ENCODE results near the gene SPDYE6. TPM values are rescaled to one million over a fixed set of nuclear protein-coding genes. Genes with fewer than 3 reads are reported as not detected.
"Not testable (repeated sequence)": the region's sequence is repeated elsewhere in the genome, so short reads cannot be mapped to it uniquely, and the experiment has no call there.

The SPDYE6 gene
- total and polyA plus RNA-seq, 2 donors (not counting 1 experiment from before 2014, with no cell fraction given), result not detected

DNA sequence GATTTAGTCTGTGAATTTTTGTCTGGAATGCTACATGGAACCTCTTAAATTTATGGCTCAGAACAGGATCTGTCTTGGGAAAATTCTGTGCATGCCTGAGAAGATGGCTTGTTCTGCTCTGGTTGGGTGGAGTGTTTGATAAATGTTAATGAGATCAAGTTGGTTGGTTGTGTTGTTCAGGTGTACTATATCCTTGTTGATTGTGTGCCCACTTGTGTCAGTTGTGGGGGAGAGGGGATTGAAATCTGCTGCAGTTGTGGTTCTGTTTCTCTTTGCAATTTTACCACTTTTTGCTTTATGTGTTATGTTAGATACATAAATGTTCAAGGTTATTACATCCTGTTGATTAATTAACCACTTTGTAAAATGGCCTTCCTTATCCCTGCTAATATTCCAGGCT is 13.8 kb upstream of the SPDYE6 start:
- H3K4me1 Mint-ChIP-seq, result peaks cover 10% of the 10 kb centered on the region
- H3K9ac ChIP-seq (ENCODE audit: low read length); H3K36me3 ChIP-seq (replicated peaks in 1 of 2; ENCODE audit: control extremely low read depth in 1 of 2, control insufficient read depth in 1 of 2, extremely low read depth in 1 of 2, insufficient read depth in 2 of 2, low read length in 1 of 2); H3K4me2 ChIP-seq (replicated peaks; ENCODE audit: low read depth, low read length, poor library complexity, severe bottlenecking); H3K4me1 ChIP-seq (ENCODE audit: control insufficient read depth in 2 of 2, insufficient read depth in 2 of 2, low read length in 2 of 2); H3K27me3 Mint-ChIP-seq; DNase-seq; H3K27ac ChIP-seq (ENCODE audit: low read length in 2 of 2); H3K4me3 ChIP-seq (ENCODE audit: control extremely low read depth in 1 of 5, extremely low read depth in 1 of 5, insufficient read depth in 1 of 5, low read depth in 2 of 5, low read length in 4 of 5); H3K9me3 ChIP-seq (ENCODE audit: control extremely low read depth in 1 of 3, control insufficient read depth in 2 of 3, insufficient read depth in 1 of 3, low read length in 2 of 3); H4K20me1 ChIP-seq (ENCODE audit: control insufficient read depth, insufficient read depth, low read length, poor library complexity, severe bottlenecking); ATAC-seq (ENCODE audit: low read depth); intact Hi-C loops (cut with micrococcal nuclease); H3K27me3 ChIP-seq (replicated peaks in 1 of 4; ENCODE audit: control extremely low read depth in 1 of 4, control insufficient read depth in 3 of 4, insufficient read depth in 4 of 4, low read length in 3 of 4); CTCF ChIA-PET; H3K27ac Mint-ChIP-seq; H3K4me3 Mint-ChIP-seq; H3K9me3 Mint-ChIP-seq (ENCODE audit: insufficient read depth); H2AFZ ChIP-seq (ENCODE audit: insufficient read depth, low read depth, low read length, poor library complexity, severe bottlenecking); POLR2A ChIA-PET: not testable (repeated sequence)
- peaks cover 18% of the 10 kb centered on the region for H3K79me2 ChIP-seq (ENCODE audit: control insufficient read depth, insufficient read depth, low read length)

DNA sequence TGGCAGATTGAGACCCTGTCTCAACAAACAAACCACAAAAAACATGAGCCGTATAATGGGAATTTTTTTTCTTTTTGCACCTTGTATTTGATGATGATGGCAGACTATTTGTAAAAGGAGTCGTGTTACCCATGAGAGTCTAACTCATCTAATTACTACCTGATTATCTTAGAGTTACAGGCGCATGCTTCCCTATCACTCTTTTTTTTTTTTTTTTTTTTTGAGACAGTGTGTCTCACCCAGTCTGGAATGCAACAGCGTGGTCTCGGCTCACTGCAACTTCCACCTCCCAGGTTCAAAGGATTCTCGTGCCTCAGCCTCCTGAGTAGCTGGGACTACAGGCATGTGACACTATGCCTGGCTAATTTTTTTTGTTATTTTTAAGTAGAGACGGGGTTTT is 9.1 kb upstream of the SPDYE6 start:
- H3K9ac ChIP-seq (ENCODE audit: low read length); H3K36me3 ChIP-seq (replicated peaks in 1 of 2; ENCODE audit: control extremely low read depth in 1 of 2, control insufficient read depth in 1 of 2, extremely low read depth in 1 of 2, insufficient read depth in 2 of 2, low read length in 1 of 2); H3K27me3 Mint-ChIP-seq; H4K20me1 ChIP-seq (ENCODE audit: control insufficient read depth, insufficient read depth, low read length, poor library complexity, severe bottlenecking); H3K27ac ChIP-seq (ENCODE audit: low read length in 2 of 2); intact Hi-C loops (cut with micrococcal nuclease); H3K9me3 ChIP-seq (ENCODE audit: control extremely low read depth in 1 of 3, control insufficient read depth in 2 of 3, insufficient read depth in 1 of 3, low read length in 2 of 3); H3K27ac Mint-ChIP-seq; H3K4me1 ChIP-seq (ENCODE audit: control insufficient read depth in 2 of 2, insufficient read depth in 2 of 2, low read length in 2 of 2); ATAC-seq (ENCODE audit: low read depth); H2AFZ ChIP-seq (ENCODE audit: insufficient read depth, low read depth, low read length, poor library complexity, severe bottlenecking); H3K27me3 ChIP-seq (replicated peaks in 1 of 4; ENCODE audit: control extremely low read depth in 1 of 4, control insufficient read depth in 3 of 4, insufficient read depth in 4 of 4, low read length in 3 of 4); CTCF ChIA-PET; POLR2A ChIA-PET; H3K9me3 Mint-ChIP-seq (ENCODE audit: insufficient read depth); H3K4me2 ChIP-seq (replicated peaks; ENCODE audit: low read depth, low read length, poor library complexity, severe bottlenecking); H3K4me3 ChIP-seq (ENCODE audit: control extremely low read depth in 1 of 5, extremely low read depth in 1 of 5, insufficient read depth in 1 of 5, low read depth in 2 of 5, low read length in 4 of 5); DNase-seq: not testable (repeated sequence)
- Mint-ChIP-seq H3K4me3 (peak overlapping the region; percentile 23), H3K4me1 (peaks cover 15% of the 10 kb centered on the region)
- H3K79me2 ChIP-seq (ENCODE audit: control insufficient read depth, insufficient read depth, low read length), result peaks cover 11% of the 10 kb centered on the region
- no CpG with 5 or more reads among the region's 7 CpGs for WGBS (ENCODE audit: insufficient coverage)

DNA sequence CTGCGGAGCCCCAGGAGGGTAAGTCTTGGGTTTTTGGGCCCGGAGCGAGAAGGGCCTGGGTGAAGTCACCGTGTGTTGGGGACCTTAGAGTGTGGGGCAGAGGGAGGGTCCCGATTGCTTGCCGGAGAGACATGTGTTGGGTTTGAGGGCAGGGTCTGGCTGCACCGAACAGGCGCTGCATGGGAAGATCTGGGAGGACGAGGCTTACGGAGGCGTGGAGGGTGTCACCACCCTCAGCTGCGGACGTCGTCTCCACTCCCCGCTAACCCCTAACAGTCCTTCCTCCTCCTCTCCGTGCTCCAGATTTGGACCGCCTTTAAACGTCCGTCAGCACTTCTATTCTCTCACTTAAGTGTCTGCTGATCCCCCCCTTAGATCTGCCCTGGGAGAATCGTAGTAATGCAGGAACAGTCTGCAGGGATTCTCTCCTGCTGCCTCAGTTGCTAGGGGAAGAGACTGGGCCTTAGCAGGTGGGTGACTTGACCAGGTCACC is 8.2 kb upstream of the SPDYE6 start:
- Mint-ChIP-seq H3K4me3 (peak overlapping the region; percentile 94), H3K27ac (peak overlapping the region; percentile 84), H3K4me1 (peaks cover 13% of the 10 kb centered on the region)
- H3K9me3 ChIP-seq (ENCODE audit: control extremely low read depth in 1 of 3, control insufficient read depth in 2 of 3, insufficient read depth in 1 of 3, low read length in 2 of 3); H3K4me2 ChIP-seq (replicated peaks; ENCODE audit: low read depth, low read length, poor library complexity, severe bottlenecking); CTCF ChIA-PET; H3K27me3 Mint-ChIP-seq; H3K9me3 Mint-ChIP-seq (ENCODE audit: insufficient read depth); intact Hi-C loops (cut with micrococcal nuclease); H3K4me1 ChIP-seq (ENCODE audit: control insufficient read depth in 2 of 2, insufficient read depth in 2 of 2, low read length in 2 of 2); H3K27me3 ChIP-seq (replicated peaks in 1 of 4; ENCODE audit: control extremely low read depth in 1 of 4, control insufficient read depth in 3 of 4, insufficient read depth in 4 of 4, low read length in 3 of 4); H3K36me3 ChIP-seq (replicated peaks in 1 of 2; ENCODE audit: control extremely low read depth in 1 of 2, control insufficient read depth in 1 of 2, extremely low read depth in 1 of 2, insufficient read depth in 2 of 2, low read length in 1 of 2); H3K79me2 ChIP-seq (ENCODE audit: control insufficient read depth, insufficient read depth, low read length); DNase-seq; ATAC-seq (ENCODE audit: low read depth); H4K20me1 ChIP-seq (ENCODE audit: control insufficient read depth, insufficient read depth, low read length, poor library complexity, severe bottlenecking); POLR2A ChIA-PET: not testable (repeated sequence)
- peak overlapping the region; percentile 75 for H3K9ac ChIP-seq (ENCODE audit: low read length)
- H3K4me3 ChIP-seq (ENCODE audit: control extremely low read depth in 1 of 5, extremely low read depth in 1 of 5, insufficient read depth in 1 of 5, low read depth in 2 of 5, low read length in 4 of 5), result peak overlapping the region in 4 of 5 experiments; percentile 51 to 74 (median 69)
- WGBS (ENCODE audit: insufficient coverage), result no CpG with 5 or more reads among the region's 20 CpGs
- peak overlapping the region; percentile 67 for H2AFZ ChIP-seq (ENCODE audit: insufficient read depth, low read depth, low read length, poor library complexity, severe bottlenecking)
- peak overlapping the region in 1 of 2 donors; percentile 77 for H3K27ac ChIP-seq (ENCODE audit: low read length in 2 of 2)

DNA sequence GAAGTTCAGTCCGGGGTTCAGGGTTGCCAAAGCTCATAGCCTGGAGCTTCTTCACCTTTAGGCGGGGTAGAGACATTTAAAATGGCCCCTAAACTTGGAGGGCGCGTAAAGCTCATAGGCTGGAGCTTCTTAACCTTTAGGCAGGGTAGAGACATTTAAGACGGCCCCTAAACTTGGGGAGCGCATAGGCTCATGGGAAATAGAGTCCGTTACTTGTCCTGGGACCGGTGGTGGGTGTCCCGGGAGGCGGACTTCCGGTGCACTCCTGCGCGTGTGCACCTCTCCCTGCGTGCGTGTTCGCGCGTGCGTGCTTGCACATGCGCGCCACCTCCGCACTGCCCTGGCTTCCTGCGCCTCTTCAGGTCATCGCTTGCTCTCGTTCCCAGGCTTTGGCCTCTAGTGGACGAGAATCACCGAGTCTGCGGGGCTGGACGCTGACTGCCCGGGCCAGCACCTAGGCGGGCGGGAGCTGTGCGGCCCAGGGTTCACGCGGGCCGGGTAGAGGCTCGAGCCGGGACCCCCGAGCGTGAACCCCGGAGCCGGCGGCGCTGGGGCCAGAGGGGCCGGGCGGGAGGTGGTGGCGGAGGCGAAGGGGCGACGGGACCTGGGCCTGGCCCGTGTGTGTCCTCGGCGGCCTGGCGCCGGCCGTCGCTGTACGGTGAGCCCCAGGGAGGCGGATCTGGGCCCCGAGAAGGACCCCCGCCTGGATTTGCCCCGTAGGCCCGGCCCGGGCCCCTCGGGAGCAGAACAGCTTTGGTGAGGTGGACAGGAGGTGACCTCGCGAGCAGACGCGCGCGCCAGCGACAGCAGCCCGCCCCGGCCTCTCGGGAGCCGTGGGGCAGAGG is 7.5 kb upstream of the SPDYE6 start:
- H3K9me3 Mint-ChIP-seq (ENCODE audit: insufficient read depth); H3K27me3 Mint-ChIP-seq; intact Hi-C loops (cut with micrococcal nuclease): not testable (repeated sequence)

More for the DNA sequence above, 7.5 kb upstream of the SPDYE6 start:
- not testable (repeated sequence) for H4K20me1 ChIP-seq (ENCODE audit: control insufficient read depth, insufficient read depth, low read length, poor library complexity, severe bottlenecking); H3K4me1 ChIP-seq (ENCODE audit: control insufficient read depth in 2 of 2, insufficient read depth in 2 of 2, low read length in 2 of 2); H3K36me3 ChIP-seq (replicated peaks in 1 of 2; ENCODE audit: control extremely low read depth in 1 of 2, control insufficient read depth in 1 of 2, extremely low read depth in 1 of 2, insufficient read depth in 2 of 2, low read length in 1 of 2); H3K27me3 ChIP-seq (replicated peaks in 1 of 4; ENCODE audit: control extremely low read depth in 1 of 4, control insufficient read depth in 3 of 4, insufficient read depth in 4 of 4, low read length in 3 of 4); H3K79me2 ChIP-seq (ENCODE audit: control insufficient read depth, insufficient read depth, low read length); H3K9me3 ChIP-seq (ENCODE audit: control extremely low read depth in 1 of 3, control insufficient read depth in 2 of 3, insufficient read depth in 1 of 3, low read length in 2 of 3)
- Mint-ChIP-seq H3K4me1 (peaks cover 13% of the 10 kb centered on the region), H3K4me3 (peak overlapping the region; percentile 94), H3K27ac (peak overlapping the region; percentile 91)
- ATAC-seq (ENCODE audit: low read depth) (peak; percentile 98), DNase-seq (peak; percentile 95)
- Histone ChIP-seq H3K27ac (ENCODE audit: low read length in 2 of 2) (peak overlapping the region in 1 of 2 donors; percentile 77), H3K4me3 (ENCODE audit: control extremely low read depth in 1 of 5, extremely low read depth in 1 of 5, insufficient read depth in 1 of 5, low read depth in 2 of 5, low read length in 4 of 5) (peak overlapping the region in 4 of 5 experiments; percentile 51 to 74 (median 69)), H3K4me2 (replicated peaks; ENCODE audit: low read depth, low read length, poor library complexity, severe bottlenecking) (peak overlapping the region; percentile 40), H3K9ac (ENCODE audit: low read length) (peak overlapping the region; percentile 75), H2AFZ (ENCODE audit: insufficient read depth, low read depth, low read length, poor library complexity, severe bottlenecking) (peak overlapping the region; percentile 67)
- ChIA-PET CTCF (interaction anchor here (1.0 to 1.4 kb wide), 4 partner anchors 28 to 84 kb away, joined by 4 to 10 read pairs (median 4); no protein-coding TSS in a partner anchor), POLR2A (interaction anchor here (0.6 to 0.8 kb wide), 3 partner anchors 76 to 97 kb away, joined by 4 to 5 read pairs (median 4); partner anchors contain the start of gene SH2B2)
- WGBS (ENCODE audit: insufficient coverage), result under 1% methylated on average over 52 of the region's 76 CpGs

Measured in B cell (primary cell).